A673 (cell line): Measurements from ENCODE around the gene RPTOR. TPM values are rescaled to one million over a fixed set of nuclear protein-coding genes. Genes with fewer than 3 reads are reported as not detected.

Experiments
- BruUV-seq: library from RNA; stranded (reverse); fragments of 400-500 nt; replicated peaks from 2 replicates; lab custom pipeline; 2021; lab: Mats Ljungman, UMichigan
- CTCF ChIA-PET: fragments of 300-600 bp; sonication (Branson Sonifier 250); formaldehyde crosslinking; loops from one replicate; lab custom pipeline; 2022; ENCODE audit warnings: antibody characterized with exemption; lab: Charles Lee
- POLR2A ChIA-PET: fragments of 300-600 bp; sonication (Branson Sonifier 250); formaldehyde crosslinking; loops from one replicate; lab custom pipeline; 2022; ENCODE audit warnings: antibody characterized with exemption; ENCODE audit not compliant: low non-redundant PET; lab: Charles Lee
- DNase-seq: peaks from one replicate; pipeline ENCODE4 v3.0.0-alpha.2; 2015; ENCODE audit warnings: low spot score
- H3K27ac ChIP-seq: fragments of 200-600 bp; sonication (generic); 2 replicates; pipeline ENCODE4 v1.5.1; 2016; ENCODE audit warnings: mixed run types, low read depth, mild to moderate bottlenecking, mixed read lengths, antibody characterized with exemption, low read length; ENCODE audit not compliant: poor library complexity, severe bottlenecking
- H3K27me3 ChIP-seq: fragments of 200-600 bp; sonication (generic); replicated peaks from 2 replicates; pipeline ENCODE4 v1.6.1; 2017; ENCODE audit warnings: mixed run types, low read depth, mild to moderate bottlenecking, mixed read lengths, antibody characterized with exemption, low read length; ENCODE audit not compliant: insufficient read depth, poor library complexity
- H3K36me3 ChIP-seq: fragments of 200-600 bp; sonication (generic); 2 replicates; pipeline ENCODE4 v1.6.1; 2016; ENCODE audit warnings: mixed run types, mild to moderate bottlenecking, mixed read lengths, antibody characterized with exemption, low read length; ENCODE audit not compliant: insufficient read depth, poor library complexity, severe bottlenecking
- H3K4me1 ChIP-seq: fragments of 200-600 bp; sonication (generic); 2 replicates; pipeline ENCODE4 v1.6.1; 2017; ENCODE audit warnings: mixed run types, mild to moderate bottlenecking, mixed read lengths, antibody characterized with exemption, low read length; ENCODE audit not compliant: insufficient read depth, poor library complexity, severe bottlenecking
- H3K4me3 ChIP-seq: fragments of 200-600 bp; sonication (generic); 2 replicates; pipeline ENCODE4 v1.5.1; 2016; ENCODE audit warnings: low read depth, mixed run types, mild to moderate bottlenecking, mixed read lengths, low read length; ENCODE audit not compliant: poor library complexity, severe bottlenecking
- H3K9me3 ChIP-seq: fragments of 200-600 bp; sonication (generic); 2 replicates; pipeline ENCODE4 v1.6.1; 2016; ENCODE audit warnings: mixed run types, low read depth, mild to moderate bottlenecking, mixed read lengths, antibody characterized with exemption, low read length; ENCODE audit not compliant: poor library complexity, severe bottlenecking
- CTCF ChIP-seq: fragments of 300-800, 200-600 bp; sonication (generic); conservative IDR thresholded peaks from 2 replicates; pipeline ENCODE4 v1.5.1; 2017; ENCODE audit warnings: low read depth, mild to moderate bottlenecking, antibody characterized with exemption, low read length, moderate library complexity, mixed read lengths
- EZH2 ChIP-seq: fragments of 200-600 bp; sonication (generic); IDR thresholded peaks from 2 replicates; pipeline ENCODE4 v1.6.1; 2017; ENCODE audit warnings: borderline replicate concordance, low read depth, mild to moderate bottlenecking, mixed read lengths, antibody characterized with exemption, low read length; ENCODE audit not compliant: poor library complexity, severe bottlenecking
- intact Hi-C: fragments of 100-400 bp; cut with micrococcal nuclease; formaldehyde crosslinking; loops from one replicate; pipeline ENCODE4 v1.10.0; 2022; ENCODE audit not compliant: unreplicated experiment
- total RNA-seq: library from RNA; stranded (reverse); gene quantifications from 2 replicates; pipeline ENCODE4 v1.2.3, GENCODE V29; 2021

The RPTOR gene
- total RNA-seq, 1 experiment from 2014 or later = 55.2 TPM

- H3K4me3 ChIP-seq = no peak overlapping the region
- ChIA-PET POLR2A (no interaction called here), CTCF (no interaction called here)
- H3K27ac ChIP-seq = no peak overlapping the region
- H3K36me3 ChIP-seq = no peaks in the 10 kb centered on the region
- H3K27me3 ChIP-seq = no peaks in the 10 kb centered on the region
- H3K9me3 ChIP-seq = no peaks in the 10 kb centered on the region
- DNase-seq = no peak
- no TSS peak for BruUV-seq
- intact Hi-C loops = no loop called here
- TF ChIP-seq CTCF = no peak
- TF ChIP-seq EZH2 = no peak
- H3K4me1 ChIP-seq = peaks cover 5% of the 10 kb centered on the region
Observed at GRCh38 chr17:80921741-80922579, 377.3 kb downstream of the RPTOR start.

- ChIA-PET POLR2A (no interaction called here), CTCF (no interaction called here)
- Histone ChIP-seq H3K4me3 (no peak overlapping the region), H3K9me3 (no peaks in the 10 kb centered on the region), H3K36me3 (no peaks in the 10 kb centered on the region), H3K27me3 (no peaks in the 10 kb centered on the region), H3K27ac (no peak overlapping the region), H3K4me1 (peaks cover 5% of the 10 kb centered on the region)
- intact Hi-C loops = no loop called here
- TF ChIP-seq EZH2 (no peak), CTCF (no peak)
- no peak for DNase-seq
- BruUV-seq = no TSS peak
Observed at GRCh38 chr17:80922580-80923160, 378.0 kb downstream of the RPTOR start.

- H3K36me3 ChIP-seq = no peaks in the 10 kb centered on the region
- H3K4me3 ChIP-seq = no peak overlapping the region
- intact Hi-C loops = no loop called here
- no peak for DNase-seq
- no peak for TF ChIP-seq EZH2
- no peak for TF ChIP-seq CTCF
- H3K9me3 ChIP-seq = no peaks in the 10 kb centered on the region
- H3K4me1 ChIP-seq = peaks cover 5% of the 10 kb centered on the region
- BruUV-seq = no TSS peak
- ChIA-PET CTCF (no interaction called here), POLR2A (no interaction called here)
- H3K27me3 ChIP-seq = no peaks in the 10 kb centered on the region
- H3K27ac ChIP-seq = no peak overlapping the region
Observed at GRCh38 chr17:80923211-80924110, 378.8 kb downstream of the RPTOR start.
